HepG2 (cell line): ENCODE measurements around the gene ABCC2. TPM values are rescaled to one million over a fixed set of nuclear protein-coding genes. Genes with fewer than 3 reads are reported as not detected.

Experiments used
- ATAC-seq: fragments of 200-7000 bp; cut with Tn5 transposase; 3 replicates; pipeline ENCODE4 v1.9.1; 2020; ENCODE audit warnings: mild to moderate bottlenecking, moderate library complexity
- BruUV-seq: library from RNA; stranded (reverse); fragments of 400-500 nt; replicated peaks from 2 replicates; lab custom pipeline; 2021; lab: Mats Ljungman, UMichigan
- CTCF ChIA-PET: fragments of 300-600 bp; formaldehyde crosslinking; extraction: SDS; loops from one replicate; lab custom pipeline; 2021; ENCODE audit warnings: low total read pairs, inconsistent platforms, low intra/inter-chr PET ratio; lab: Yijun Ruan, JAX
- POLR2A ChIA-PET: fragments of 350-600 bp; sonication (Branson Sonifier 250); formaldehyde crosslinking; loops from one replicate; lab custom pipeline; 2020; ENCODE audit warnings: antibody characterized with exemption, inconsistent platforms; lab: Yijun Ruan, JAX
- DNase-seq: peaks from one replicate; pipeline ENCODE4 v3.0.0-alpha.2; 2015; ENCODE audit warnings: low spot score
- FAIRE-seq: peaks from 3 replicates; lab custom pipeline; 2011; peaks lifted over from hg19 to GRCh38; lab: Jason Lieb, UNC
- H2AFZ ChIP-seq: one replicate; pipeline ENCODE4 v1.6.1; 2011; ENCODE audit warnings: low read length, inconsistent platforms
- H3K27ac ChIP-seq: fragments of 300-600 bp; 3 replicates; pipeline ENCODE4 v1.8.0; 2011; ENCODE audit warnings: mixed run types, mild to moderate bottlenecking, mixed read lengths, low read length, inconsistent platforms; ENCODE audit not compliant: insufficient read depth; ENCODE audit errors: extremely low read length
- H3K27me3 ChIP-seq, 2 experiments: fragments of 200-600 bp in 1 of 2; 2 replicates in 1 of 2; 3 replicates in 1 of 2; pipeline versions ENCODE4 v1.6.0 to v1.8.0; 2011; ENCODE audit warnings: low read length in 2 of 2, mild to moderate bottlenecking in 2 of 2, moderate library complexity in 2 of 2, inconsistent platforms in 1 of 2; ENCODE audit not compliant: insufficient read depth in 2 of 2, control insufficient read depth in 1 of 2
- H3K36me3 ChIP-seq, 2 experiments: fragments of 200-600 bp in 1 of 2; replicated peaks in 1 of 2; 2 replicates in 1 of 2; 3 replicates in 1 of 2; pipeline versions ENCODE4 v1.5.1 to v1.8.0; 2011; ENCODE audit warnings: low read length in 2 of 2, inconsistent platforms in 1 of 2; ENCODE audit not compliant: insufficient read depth in 2 of 2, control insufficient read depth in 1 of 2
- H3K4me1 ChIP-seq: 2 replicates; pipeline ENCODE4 v1.5.1; 2012; ENCODE audit warnings: low read length, inconsistent platforms; ENCODE audit not compliant: insufficient read depth
- H3K4me2 ChIP-seq: 2 replicates; pipeline ENCODE4 v1.6.0; 2011; ENCODE audit warnings: low read depth, low read length, inconsistent platforms
- H3K4me3 ChIP-seq, 3 experiments: fragments of 200-600 bp in 1 of 3; sonication (generic), shearing (Covaris generic) in 1 of 3; replicated peaks in 1 of 3; 2 replicates each; pipeline ENCODE4 v1.5.1; 2011 to 2016; ENCODE audit warnings: low read length in 3 of 3, inconsistent platforms in 2 of 3, low read depth in 2 of 3, mild to moderate bottlenecking in 2 of 3, control low read depth in 1 of 3, mixed read lengths in 1 of 3; ENCODE audit not compliant: insufficient read depth in 1 of 3
- H3K79me2 ChIP-seq: one replicate; pipeline ENCODE4 v1.6.1; 2011; ENCODE audit warnings: low read length, inconsistent platforms; ENCODE audit not compliant: insufficient read depth
- H3K9ac ChIP-seq: 2 replicates; pipeline ENCODE4 v1.6.0; 2011; ENCODE audit warnings: mild to moderate bottlenecking, low read depth, low read length, inconsistent platforms; ENCODE audit not compliant: insufficient read depth
- H3K9me3 ChIP-seq: 2 replicates; pipeline ENCODE4 v1.5.1; 2012; ENCODE audit warnings: mild to moderate bottlenecking, low read length
- H4K20me1 ChIP-seq: 2 replicates; pipeline ENCODE4 v1.6.0; 2011; ENCODE audit warnings: inconsistent platforms, mild to moderate bottlenecking, low read length, moderate library complexity; ENCODE audit not compliant: insufficient read depth
- MAFK ChIP-seq, 2 experiments: IDR thresholded peaks in 1 of 2; conservative IDR thresholded peaks in 1 of 2; 2 replicates each; pipeline ENCODE4 v1.6.1; 2011; ENCODE audit warnings: improper control_type of control experiment in 2 of 2, low read length in 2 of 2
- MYNN ChIP-seq: sonication (generic); formaldehyde crosslinking; IDR thresholded peaks from 2 replicates; pipeline ENCODE4 v1.4.0; 2020; ENCODE audit warnings: mild to moderate bottlenecking, low read depth, missing genetic modification reagents
- NAIF1 ChIP-seq: sonication (generic); formaldehyde crosslinking; IDR thresholded peaks from 2 replicates; pipeline ENCODE4 v1.5.0; 2020; ENCODE audit warnings: mild to moderate bottlenecking, missing genetic modification reagents, borderline replicate concordance
- NFE2L2 ChIP-seq: fragments of 150-350 bp; IDR thresholded peaks from 2 replicates; pipeline ENCODE4 v1.6.1; 2014; ENCODE audit warnings: low read length
- RBM22 ChIP-seq: fragments of 200-400 bp; formaldehyde crosslinking; optimal IDR thresholded peaks from 2 replicates; pipeline ENCODE3; 2017; ENCODE audit warnings: mild to moderate bottlenecking, low read length, moderate library complexity
- RXRA ChIP-seq: sonication (generic); formaldehyde crosslinking; IDR thresholded peaks from 2 replicates; pipeline ENCODE4 v1.5.1; 2020; ENCODE audit warnings: missing genetic modification reagents
- SP4 ChIP-seq: sonication (generic); formaldehyde crosslinking; IDR thresholded peaks from 2 replicates; pipeline ENCODE4 v1.8.1; 2023; ENCODE audit warnings: mild to moderate bottlenecking, missing genetic modification reagents
- STAT5B ChIP-seq: sonication (generic); formaldehyde crosslinking; IDR thresholded peaks from 2 replicates; pipeline ENCODE4 v1.4.0; 2020; ENCODE audit warnings: missing genetic modification reagents
- THYN1 ChIP-seq: sonication (generic); formaldehyde crosslinking; IDR thresholded peaks from 2 replicates; pipeline ENCODE4 v1.8.1; 2023; ENCODE audit warnings: low read depth, mild to moderate bottlenecking, moderate library complexity, missing genetic modification reagents, borderline replicate concordance
- ZFP37 ChIP-seq: sonication (generic); formaldehyde crosslinking; IDR thresholded peaks from 2 replicates; pipeline ENCODE4 v1.4.0; 2020; ENCODE audit warnings: missing genetic modification reagents, borderline replicate concordance
- ZNF20 ChIP-seq: sonication (generic); formaldehyde crosslinking; IDR thresholded peaks from 2 replicates; pipeline ENCODE4 v1.4.0; 2020; ENCODE audit warnings: mild to moderate bottlenecking, moderate library complexity, missing genetic modification reagents
- ZNF562 ChIP-seq: sonication (generic); formaldehyde crosslinking; IDR thresholded peaks from 2 replicates; pipeline ENCODE4 v1.8.0; 2022; ENCODE audit warnings: missing genetic modification reagents, borderline replicate concordance
- ZNF737 ChIP-seq: sonication (generic); formaldehyde crosslinking; IDR thresholded peaks from 2 replicates; pipeline ENCODE4 v1.5.0; 2020; ENCODE audit warnings: missing genetic modification reagents, mild to moderate bottlenecking, borderline replicate concordance
- WGBS: methylation state at CpG from one replicate; pipeline ENCODE4 v1.1.6; 2017; ENCODE audit warnings: low lambda C conversion rate; 5-methylcytosine and 5-hydroxymethylcytosine counted together
- in situ Hi-C: cut with HindIII; loops from 2 replicates; pipeline ENCODE4 v1.10.0; 2017; ENCODE audit warnings: low pct_unique_long_range_greater_than_20kb; ENCODE audit not compliant: extremely low pct_ligation_motif_present
- intact Hi-C: fragments of 100-400 bp; cut with micrococcal nuclease; formaldehyde crosslinking; loops from one replicate; pipeline ENCODE4 v1.10.0; 2022; ENCODE audit not compliant: unreplicated experiment
- polyA plus RNA-seq, 8 experiments: library from polyadenylated mRNA; depleted of rRNA in 3 of 8; stranded (reverse) in 7 of 8; unstranded in 1 of 8; fragments of >200 nt; fragmentation: Illumina TruSeq in 4 of 8; extraction: Trizol in 4 of 8; gene quantifications; 2 replicates each; pipeline versions ENCODE4 v1.2.1 to v1.2.3, GENCODE V29; 2011 to 2016; ENCODE audit warnings: low read depth in 4 of 8, missing spikeins in 1 of 8, mixed read lengths in 1 of 8; ENCODE audit not compliant: insufficient read depth in 1 of 8
- total RNA-seq, 5 experiments: library from RNA; depleted of rRNA; stranded (reverse); fragments of >200 nt; fragmentation: Illumina TruSeq; extraction: Trizol; gene quantifications; 2 replicates each; pipeline ENCODE4 v1.2.3, GENCODE V29; 2016; ENCODE audit warnings: low read depth in 1 of 5
- TF ChIP-seq, protein P1 (sequence below): sonication (generic); formaldehyde crosslinking; IDR thresholded peaks from 2 replicates; pipeline ENCODE4 v1.5.0; 2020; ENCODE audit warnings: missing genetic modification reagents, mild to moderate bottlenecking, borderline replicate concordance
- TF ChIP-seq, protein P2 (sequence below): sonication (generic); formaldehyde crosslinking; IDR thresholded peaks from 2 replicates; pipeline ENCODE4 v1.4.0; 2020; ENCODE audit warnings: missing genetic modification reagents

The ABCC2 gene
- total and polyA plus RNA-seq, 2 of the 13 experiments (the other 11 are each of a cell fraction or from before 2014, with no cell fraction given), result 181 to 497 TPM

DNA sequence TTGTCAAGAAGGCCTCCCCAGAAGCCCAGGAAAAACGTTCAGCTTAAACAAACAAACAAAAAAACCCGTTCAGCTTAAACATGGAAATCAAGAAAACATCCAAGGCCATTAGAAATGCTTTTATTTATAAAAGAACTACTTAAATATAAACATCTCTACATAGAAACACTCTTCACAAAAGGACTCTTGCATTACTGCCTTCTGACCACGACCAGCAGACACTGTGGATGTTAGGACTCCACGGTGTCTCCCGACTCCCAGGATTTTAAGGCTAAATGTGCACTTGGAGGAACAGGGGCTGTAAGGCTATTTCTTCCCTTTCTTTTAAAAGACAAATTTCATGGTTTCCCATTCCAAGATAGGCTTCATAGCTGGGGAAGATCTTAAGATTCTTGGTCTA, 93.0 kb downstream of the ABCC2 start:
- DNase-seq, result no peak
- Histone ChIP-seq H3K4me3 (no peak overlapping the region), H3K4me2 (no peak overlapping the region), H3K36me3 (peaks cover 14 to 39% of the 10 kb centered on the region in 2 experiments; a peak in 4 of 5 replicates), H3K4me1 (peaks cover 27% of the 10 kb centered on the region), H3K9me3 (no peaks in the 10 kb centered on the region), H2AFZ (no peak overlapping the region), H4K20me1 (no peaks in the 10 kb centered on the region), H3K9ac (no peak overlapping the region), H3K27me3 (no peaks in the 10 kb centered on the region), H3K27ac (no peak overlapping the region), H3K79me2 (no peaks in the 10 kb centered on the region)
- no peak for ATAC-seq
- TF ChIP-seq NFE2L2, result no peak
- TF ChIP-seq MAFK (conservative IDR thresholded peaks at IDR 0.05 in 1 of 2, IDR thresholded peaks at IDR 0.05 in 1 of 2; ENCODE audit: low read length in 2 of 2), result no peak
- TF ChIP-seq ZNF562 (CRISPR knock-in tag), result no peak
- TF ChIP-seq MYNN (CRISPR knock-in tag), result no peak
- TF ChIP-seq STAT5B, result no peak
- no peak for TF ChIP-seq ZNF737 (CRISPR knock-in tag)
- TF ChIP-seq, protein P1, sequence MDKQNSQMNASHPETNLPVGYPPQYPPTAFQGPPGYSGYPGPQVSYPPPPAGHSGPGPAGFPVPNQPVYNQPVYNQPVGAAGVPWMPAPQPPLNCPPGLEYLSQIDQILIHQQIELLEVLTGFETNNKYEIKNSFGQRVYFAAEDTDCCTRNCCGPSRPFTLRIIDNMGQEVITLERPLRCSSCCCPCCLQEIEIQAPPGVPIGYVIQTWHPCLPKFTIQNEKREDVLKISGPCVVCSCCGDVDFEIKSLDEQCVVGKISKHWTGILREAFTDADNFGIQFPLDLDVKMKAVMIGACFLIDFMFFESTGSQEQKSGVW, result no peak
- BruUV-seq, result no TSS peak
- no peak for FAIRE-seq
- ChIA-PET POLR2A (no interaction called here), CTCF (no interaction called here)
- intact Hi-C loops (no loop called here), in situ Hi-C loops (no loop called here)
- 88% methylated on average over 5 of the region's 5 CpGs for WGBS

DNA sequence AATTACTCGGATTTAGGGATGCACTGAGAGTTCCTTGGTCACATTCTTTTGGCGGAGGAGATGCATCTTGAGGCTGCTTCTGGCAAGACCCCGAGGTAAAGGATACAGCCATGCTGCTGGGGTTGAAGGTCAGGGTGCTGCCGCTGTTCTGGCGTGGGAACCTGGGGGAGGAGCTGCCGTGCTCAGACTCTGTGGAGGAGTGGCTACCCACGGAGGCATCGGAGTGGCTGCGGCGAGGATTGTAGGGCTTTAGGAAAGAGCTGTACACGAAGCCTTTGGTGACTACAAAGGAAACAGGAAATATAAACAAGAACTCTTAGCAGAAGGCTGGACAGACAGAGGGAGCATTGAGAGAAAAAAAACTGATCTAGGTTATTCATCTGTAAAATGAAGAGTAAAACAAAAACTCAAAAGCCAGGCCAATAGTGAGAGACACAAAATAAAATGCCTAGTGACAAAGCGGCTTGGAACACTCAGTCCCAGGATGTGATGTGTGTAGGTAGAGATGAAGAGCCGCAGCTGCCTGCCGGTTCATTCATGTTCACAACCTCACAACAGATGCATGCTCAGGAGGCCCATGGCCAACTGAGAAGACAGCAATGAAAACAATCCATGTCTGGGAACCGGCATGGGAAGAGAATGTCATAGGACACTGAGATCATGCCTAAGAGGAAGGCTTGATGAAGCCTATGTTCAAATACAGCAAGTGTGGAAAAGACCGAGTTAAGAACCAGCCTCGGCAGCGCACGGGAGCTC, 97.8 kb downstream of the ABCC2 start:
- ChIA-PET CTCF (no interaction called here), POLR2A (no interaction called here)
- H2AFZ ChIP-seq, result no peak overlapping the region
- H3K9ac ChIP-seq, result no peak overlapping the region
- no peaks in the 10 kb centered on the region for H3K9me3 ChIP-seq
- no peak overlapping the region for H3K27ac ChIP-seq
- H3K4me3 ChIP-seq, result no peak overlapping the region
- no peak for DNase-seq
- no peaks in the 10 kb centered on the region for H3K79me2 ChIP-seq
- no peak for ATAC-seq
- 97% methylated on average over 19 of the region's 19 CpGs for WGBS
- in situ Hi-C loops (no loop called here), intact Hi-C loops (no loop called here)
- no TSS peak for BruUV-seq
- peaks cover 23 to 79% of the 10 kb centered on the region in 2 experiments; a peak in 4 of 5 replicates for H3K36me3 ChIP-seq
- H3K4me1 ChIP-seq, result no peaks in the 10 kb centered on the region
- H4K20me1 ChIP-seq, result no peaks in the 10 kb centered on the region
- no peak for FAIRE-seq
- no peaks in the 10 kb centered on the region for H3K27me3 ChIP-seq
- no peak overlapping the region for H3K4me2 ChIP-seq
- TF ChIP-seq RXRA (CRISPR knock-in tag) (no peak), ZFP37 (no peak), RBM22 (no peak), SP4 (CRISPR knock-in tag) (no peak), ZNF20 (CRISPR knock-in tag) (no peak), NAIF1 (CRISPR knock-in tag) (no peak), THYN1 (CRISPR knock-in tag) (no peak)
- TF ChIP-seq, protein P2, sequence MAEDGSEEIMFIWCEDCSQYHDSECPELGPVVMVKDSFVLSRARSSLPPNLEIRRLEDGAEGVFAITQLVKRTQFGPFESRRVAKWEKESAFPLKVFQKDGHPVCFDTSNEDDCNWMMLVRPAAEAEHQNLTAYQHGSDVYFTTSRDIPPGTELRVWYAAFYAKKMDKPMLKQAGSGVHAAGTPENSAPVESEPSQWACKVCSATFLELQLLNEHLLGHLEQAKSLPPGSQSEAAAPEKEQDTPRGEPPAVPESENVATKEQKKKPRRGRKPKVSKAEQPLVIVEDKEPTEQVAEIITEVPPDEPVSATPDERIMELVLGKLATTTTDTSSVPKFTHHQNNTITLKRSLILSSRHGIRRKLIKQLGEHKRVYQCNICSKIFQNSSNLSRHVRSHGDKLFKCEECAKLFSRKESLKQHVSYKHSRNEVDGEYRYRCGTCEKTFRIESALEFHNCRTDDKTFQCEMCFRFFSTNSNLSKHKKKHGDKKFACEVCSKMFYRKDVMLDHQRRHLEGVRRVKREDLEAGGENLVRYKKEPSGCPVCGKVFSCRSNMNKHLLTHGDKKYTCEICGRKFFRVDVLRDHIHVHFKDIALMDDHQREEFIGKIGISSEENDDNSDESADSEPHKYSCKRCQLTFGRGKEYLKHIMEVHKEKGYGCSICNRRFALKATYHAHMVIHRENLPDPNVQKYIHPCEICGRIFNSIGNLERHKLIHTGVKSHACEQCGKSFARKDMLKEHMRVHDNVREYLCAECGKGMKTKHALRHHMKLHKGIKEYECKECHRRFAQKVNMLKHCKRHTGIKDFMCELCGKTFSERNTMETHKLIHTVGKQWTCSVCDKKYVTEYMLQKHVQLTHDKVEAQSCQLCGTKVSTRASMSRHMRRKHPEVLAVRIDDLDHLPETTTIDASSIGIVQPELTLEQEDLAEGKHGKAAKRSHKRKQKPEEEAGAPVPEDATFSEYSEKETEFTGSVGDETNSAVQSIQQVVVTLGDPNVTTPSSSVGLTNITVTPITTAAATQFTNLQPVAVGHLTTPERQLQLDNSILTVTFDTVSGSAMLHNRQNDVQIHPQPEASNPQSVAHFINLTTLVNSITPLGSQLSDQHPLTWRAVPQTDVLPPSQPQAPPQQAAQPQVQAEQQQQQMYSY (CRISPR knock-in tag), result no peak
